ENCODE data around the gene HTR2C.

Gene HTR2C

GRCh38 chrX:114889481-114889880 lies 305.6 kb downstream of the HTR2C start:
- H3K4me3 ChIP-seq (ENCODE audit: control insufficient read depth, low read depth, low read length) = no peak overlapping the region
- DNase-seq (ENCODE audit: low read depth) = no peak
- no peak for TF ChIP-seq CTCF (IDR thresholded peaks at IDR 0.05; ENCODE audit: control insufficient read depth, insufficient read depth, low read depth, low read length, missing control alignments)

- no peak overlapping the region for H3K4me3 ChIP-seq (ENCODE audit: control insufficient read depth, low read depth, low read length)
- no peak for DNase-seq (ENCODE audit: low read depth)
- no peak for TF ChIP-seq CTCF (IDR thresholded peaks at IDR 0.05; ENCODE audit: control insufficient read depth, insufficient read depth, low read depth, low read length, missing control alignments)
These were observed 319.7 kb downstream of the HTR2C start for GRCh38 chrX:114903618-114904017.

- DNase-seq (ENCODE audit: low read depth) = no peak
- TF ChIP-seq CTCF (IDR thresholded peaks at IDR 0.05; ENCODE audit: control insufficient read depth, insufficient read depth, low read depth, low read length, missing control alignments) = no peak
- H3K4me3 ChIP-seq (ENCODE audit: control insufficient read depth, low read depth, low read length) = no peak overlapping the region
These were observed 321.4 kb downstream of the HTR2C start for GRCh38 chrX:114905251-114905650.

- no peak for DNase-seq (ENCODE audit: low read depth)
- no peak overlapping the region for H3K4me3 ChIP-seq (ENCODE audit: control insufficient read depth, low read depth, low read length)
- TF ChIP-seq CTCF (IDR thresholded peaks at IDR 0.05; ENCODE audit: control insufficient read depth, insufficient read depth, low read depth, low read length, missing control alignments) = no peak
These were observed 323.2 kb downstream of the HTR2C start for GRCh38 chrX:114906984-114907510.

- no peak for TF ChIP-seq CTCF (IDR thresholded peaks at IDR 0.05; ENCODE audit: control insufficient read depth, insufficient read depth, low read depth, low read length, missing control alignments)
- peak; percentile 10 for DNase-seq (ENCODE audit: low read depth)
- no peak overlapping the region for H3K4me3 ChIP-seq (ENCODE audit: control insufficient read depth, low read depth, low read length)
These were observed 340.5 kb downstream of the HTR2C start for GRCh38 chrX:114924423-114924822.

- peak; percentile 58 for DNase-seq (ENCODE audit: low read depth)
- TF ChIP-seq CTCF (IDR thresholded peaks at IDR 0.05; ENCODE audit: control insufficient read depth, insufficient read depth, low read depth, low read length, missing control alignments) = no peak
These were observed 341.0 kb downstream of the HTR2C start for GRCh38 chrX:114924856-114925255.

GRCh38 chrX:114930227-114930626 lies 346.3 kb downstream of the HTR2C start:
- no peak for TF ChIP-seq CTCF (IDR thresholded peaks at IDR 0.05; ENCODE audit: control insufficient read depth, insufficient read depth, low read depth, low read length, missing control alignments)
- no peak for DNase-seq (ENCODE audit: low read depth)
- no peak overlapping the region for H3K4me3 ChIP-seq (ENCODE audit: control insufficient read depth, low read depth, low read length)

More at GRCh38 chrX:114924856-114925255, 341.0 kb downstream of the HTR2C start:
- H3K4me3 ChIP-seq (ENCODE audit: control insufficient read depth, low read depth, low read length) = no peak overlapping the region
